ENCODE data around the gene LONP1. TPM values are rescaled to one million over a fixed set of nuclear protein-coding genes. Genes with fewer than 3 reads are reported as not detected.

The LONP1 gene
- total RNA-seq, 4 donors from 2014 or later: 42.1 to 57.4 (median 47.7) TPM

DNA sequence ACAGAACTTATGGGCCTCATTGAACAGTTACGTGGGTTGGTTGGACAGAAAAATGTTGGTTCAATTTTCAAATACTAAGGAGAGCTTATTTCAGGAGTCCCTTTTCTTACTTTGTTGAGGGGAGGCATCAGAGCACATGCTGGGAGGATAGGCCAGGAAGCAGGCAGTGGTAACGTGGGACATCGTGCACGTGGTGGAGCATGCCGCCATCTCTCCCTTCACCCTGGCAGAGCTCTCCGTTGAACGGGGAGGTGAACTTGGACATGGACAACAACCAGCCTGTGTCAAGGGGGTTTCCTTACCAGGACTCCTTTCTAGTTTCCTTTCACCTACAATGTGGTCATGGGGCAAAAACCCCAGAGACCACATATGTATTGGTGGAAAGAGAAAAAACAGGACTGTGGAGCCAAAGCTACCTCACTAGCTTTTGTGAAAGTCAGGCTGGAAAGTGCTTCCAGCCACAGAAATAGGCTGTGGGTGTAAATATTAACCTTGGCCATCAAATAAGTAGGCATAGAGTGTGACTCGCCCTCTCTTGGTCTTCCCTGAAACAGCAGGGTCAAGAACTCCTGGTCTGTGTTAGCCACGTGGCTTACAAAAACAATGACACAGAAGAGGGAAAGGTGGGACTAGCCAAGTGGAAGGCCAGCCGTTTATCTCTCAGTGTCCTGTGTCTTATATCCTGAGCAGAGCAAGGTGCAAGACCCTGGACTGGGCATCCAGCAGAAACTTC, 54.0 kb downstream of the LONP1 start:
- H3K27ac ChIP-seq: no peak overlapping the region
- TF ChIP-seq, protein P1, sequence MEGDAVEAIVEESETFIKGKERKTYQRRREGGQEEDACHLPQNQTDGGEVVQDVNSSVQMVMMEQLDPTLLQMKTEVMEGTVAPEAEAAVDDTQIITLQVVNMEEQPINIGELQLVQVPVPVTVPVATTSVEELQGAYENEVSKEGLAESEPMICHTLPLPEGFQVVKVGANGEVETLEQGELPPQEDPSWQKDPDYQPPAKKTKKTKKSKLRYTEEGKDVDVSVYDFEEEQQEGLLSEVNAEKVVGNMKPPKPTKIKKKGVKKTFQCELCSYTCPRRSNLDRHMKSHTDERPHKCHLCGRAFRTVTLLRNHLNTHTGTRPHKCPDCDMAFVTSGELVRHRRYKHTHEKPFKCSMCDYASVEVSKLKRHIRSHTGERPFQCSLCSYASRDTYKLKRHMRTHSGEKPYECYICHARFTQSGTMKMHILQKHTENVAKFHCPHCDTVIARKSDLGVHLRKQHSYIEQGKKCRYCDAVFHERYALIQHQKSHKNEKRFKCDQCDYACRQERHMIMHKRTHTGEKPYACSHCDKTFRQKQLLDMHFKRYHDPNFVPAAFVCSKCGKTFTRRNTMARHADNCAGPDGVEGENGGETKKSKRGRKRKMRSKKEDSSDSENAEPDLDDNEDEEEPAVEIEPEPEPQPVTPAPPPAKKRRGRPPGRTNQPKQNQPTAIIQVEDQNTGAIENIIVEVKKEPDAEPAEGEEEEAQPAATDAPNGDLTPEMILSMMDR (IDR thresholded peaks at IDR 0.05): no peak
- TF ChIP-seq EP300 (IDR thresholded peaks at IDR 0.05) (no peak), POLR2A (IDR thresholded peaks at IDR 0.05) (no peak), POLR2AphosphoS5 (IDR thresholded peaks at IDR 0.05) (no peak)
- DNase-seq (ENCODE audit: low spot score in 2 of 2): no peak
- no peaks in the 10 kb centered on the region for H3K4me1 ChIP-seq
- no peak overlapping the region for H3K4me3 ChIP-seq
- WGBS: 80% methylated on average over 10 of the region's 10 CpGs
- H3K36me3 ChIP-seq: peaks cover 93% of the 10 kb centered on the region
- H3K9me3 ChIP-seq: no peaks in the 10 kb centered on the region
- no peaks in the 10 kb centered on the region for H3K27me3 ChIP-seq

DNA sequence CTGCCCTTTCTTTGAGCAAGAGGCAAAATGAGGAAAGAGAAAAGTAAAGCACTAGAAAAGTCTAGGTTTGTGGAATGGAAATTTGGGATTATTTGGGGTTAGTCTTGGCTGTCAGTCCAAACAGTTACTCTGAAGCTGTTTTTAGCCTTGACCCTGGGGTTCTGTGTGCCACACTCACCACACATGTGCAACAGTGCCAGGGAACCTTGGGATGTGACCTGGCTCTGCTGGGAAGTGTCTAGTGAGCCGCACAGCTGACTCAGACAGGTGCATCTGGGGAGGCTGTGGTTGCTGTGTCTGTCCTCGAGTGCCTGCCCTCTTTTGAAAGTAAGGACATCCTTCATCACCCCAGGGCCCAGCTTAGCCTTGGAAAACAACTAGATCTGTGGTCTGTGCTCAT, 55.4 kb downstream of the LONP1 start:
- DNase-seq (ENCODE audit: low spot score in 2 of 2): no peak
- no peaks in the 10 kb centered on the region for H3K27me3 ChIP-seq
- no peak overlapping the region for H3K27ac ChIP-seq
- no peaks in the 10 kb centered on the region for H3K4me1 ChIP-seq
- TF ChIP-seq, protein P1 (IDR thresholded peaks at IDR 0.05): no peak
- TF ChIP-seq EP300 (IDR thresholded peaks at IDR 0.05) (no peak), POLR2AphosphoS5 (IDR thresholded peaks at IDR 0.05) (no peak), POLR2A (IDR thresholded peaks at IDR 0.05) (no peak)
- H3K4me3 ChIP-seq: no peak overlapping the region
- WGBS: 89% methylated on average over 2 of the region's 2 CpGs
- peaks cover 96% of the 10 kb centered on the region for H3K36me3 ChIP-seq
- H3K9me3 ChIP-seq: no peaks in the 10 kb centered on the region

DNA sequence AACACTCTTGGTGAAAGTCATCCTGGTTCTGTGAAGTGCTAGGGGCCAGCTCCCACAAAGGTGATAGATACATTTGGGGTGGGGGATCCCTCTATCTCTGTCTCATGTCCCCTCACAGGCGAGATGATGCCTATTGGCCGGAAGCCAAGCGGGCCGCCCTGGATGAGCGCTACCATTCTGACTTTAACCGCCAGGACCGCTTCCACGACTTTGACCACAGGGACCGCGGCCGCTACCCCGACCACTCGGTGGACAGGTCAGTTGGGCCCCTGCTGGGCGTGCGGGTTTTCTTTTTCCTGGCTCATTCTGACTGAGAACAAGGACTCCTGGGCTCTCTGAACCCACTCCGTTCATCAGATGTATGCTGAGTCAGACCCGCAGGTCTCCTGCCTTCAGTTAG, 56.0 kb downstream of the LONP1 start:
- no peaks in the 10 kb centered on the region for H3K4me1 ChIP-seq
- peaks cover 96% of the 10 kb centered on the region for H3K36me3 ChIP-seq
- peak in 1 of 2 donors; percentile 56 for DNase-seq (ENCODE audit: low spot score in 2 of 2)
- no peak overlapping the region for H3K27ac ChIP-seq
- 96% methylated on average over 17 of the region's 17 CpGs for WGBS
- no peak overlapping the region for H3K4me3 ChIP-seq
- TF ChIP-seq EP300 (IDR thresholded peaks at IDR 0.05): no peak
- TF ChIP-seq, protein P1 (IDR thresholded peaks at IDR 0.05): no peak
- TF ChIP-seq POLR2A (IDR thresholded peaks at IDR 0.05): no peak
- TF ChIP-seq POLR2AphosphoS5 (IDR thresholded peaks at IDR 0.05): no peak
- no peaks in the 10 kb centered on the region for H3K9me3 ChIP-seq
- no peaks in the 10 kb centered on the region for H3K27me3 ChIP-seq

DNA sequence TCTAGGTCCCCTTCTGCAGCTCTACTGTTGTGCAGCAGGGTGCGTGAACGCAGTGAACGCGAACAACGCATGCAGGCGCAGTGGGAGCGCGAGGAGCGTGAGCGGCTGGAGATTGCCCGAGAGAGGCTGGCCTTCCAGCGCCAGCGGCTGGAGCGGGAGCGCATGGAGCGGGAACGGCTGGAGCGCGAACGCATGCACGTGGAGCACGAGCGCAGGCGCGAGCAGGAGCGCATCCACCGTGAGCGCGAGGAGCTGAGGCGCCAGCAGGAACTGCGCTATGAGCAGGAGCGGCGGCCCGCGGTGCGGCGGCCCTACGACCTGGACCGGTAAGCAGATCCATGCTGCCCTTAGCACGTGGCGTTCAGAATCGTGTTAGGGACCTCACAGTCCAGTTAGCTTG, 58.5 kb downstream of the LONP1 start:
- no peak overlapping the region for H3K27ac ChIP-seq
- no peak for DNase-seq (ENCODE audit: low spot score in 2 of 2)
- H3K36me3 ChIP-seq: peaks cover 97% of the 10 kb centered on the region
- TF ChIP-seq EP300 (IDR thresholded peaks at IDR 0.05) (no peak), POLR2AphosphoS5 (IDR thresholded peaks at IDR 0.05) (no peak), POLR2A (IDR thresholded peaks at IDR 0.05) (no peak)
- TF ChIP-seq, protein P1 (IDR thresholded peaks at IDR 0.05): no peak
- H3K4me1 ChIP-seq: no peaks in the 10 kb centered on the region
- WGBS: 97% methylated on average over 41 of the region's 42 CpGs
- H3K27me3 ChIP-seq: no peaks in the 10 kb centered on the region
- no peak overlapping the region for H3K4me3 ChIP-seq
- H3K9me3 ChIP-seq: no peaks in the 10 kb centered on the region

DNA sequence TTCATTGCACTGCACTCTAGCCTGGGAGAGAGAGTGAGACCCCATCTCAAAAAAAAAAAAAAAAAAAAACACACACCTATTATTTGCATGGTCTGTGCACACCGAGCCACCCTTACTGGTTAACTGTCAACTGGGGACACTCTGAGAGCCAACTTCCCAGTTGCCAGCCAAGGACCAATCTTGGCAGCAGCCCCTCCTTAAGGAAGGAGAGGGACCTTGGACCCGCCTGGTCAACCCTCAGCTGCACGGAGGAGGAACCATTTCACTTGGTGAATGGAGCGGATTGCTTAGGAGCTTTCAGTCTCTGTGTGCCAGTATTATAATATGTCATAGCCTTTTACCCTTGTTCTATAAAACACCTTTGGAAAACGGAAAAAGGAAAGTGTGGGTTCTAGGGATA, 64.5 kb downstream of the LONP1 start:
- H3K4me1 ChIP-seq: no peaks in the 10 kb centered on the region
- no peak overlapping the region for H3K4me3 ChIP-seq
- DNase-seq (ENCODE audit: low spot score in 2 of 2): peak in 1 of 2 donors; percentile 22
- H3K27ac ChIP-seq: no peak overlapping the region
- no peak for TF ChIP-seq POLR2AphosphoS5 (IDR thresholded peaks at IDR 0.05)
- 80% methylated on average over 5 of the region's 5 CpGs for WGBS
- H3K9me3 ChIP-seq: no peaks in the 10 kb centered on the region
- H3K36me3 ChIP-seq: peaks cover 100% of the 10 kb centered on the region
- no peaks in the 10 kb centered on the region for H3K27me3 ChIP-seq
